GM18498 (cell line): ENCODE measurements around the gene RPS6KA2.
"Not testable (repeated sequence)": the region's sequence is repeated elsewhere in the genome, so short reads cannot be mapped to it uniquely, and the experiment has no call there.

Experiments
- ATAC-seq: cut with Tn5 transposase; IDR thresholded peaks from one replicate; pipeline ENCODE4 v1.9.1; 2021; ENCODE audit warnings: mild to moderate bottlenecking, moderate library complexity; ENCODE audit not compliant: unreplicated experiment

The RPS6KA2 gene

GRCh38 chr6:166636191-166636933 lies 9.3 kb upstream of the RPS6KA2 start:
- ATAC-seq, result no peak

DNA sequence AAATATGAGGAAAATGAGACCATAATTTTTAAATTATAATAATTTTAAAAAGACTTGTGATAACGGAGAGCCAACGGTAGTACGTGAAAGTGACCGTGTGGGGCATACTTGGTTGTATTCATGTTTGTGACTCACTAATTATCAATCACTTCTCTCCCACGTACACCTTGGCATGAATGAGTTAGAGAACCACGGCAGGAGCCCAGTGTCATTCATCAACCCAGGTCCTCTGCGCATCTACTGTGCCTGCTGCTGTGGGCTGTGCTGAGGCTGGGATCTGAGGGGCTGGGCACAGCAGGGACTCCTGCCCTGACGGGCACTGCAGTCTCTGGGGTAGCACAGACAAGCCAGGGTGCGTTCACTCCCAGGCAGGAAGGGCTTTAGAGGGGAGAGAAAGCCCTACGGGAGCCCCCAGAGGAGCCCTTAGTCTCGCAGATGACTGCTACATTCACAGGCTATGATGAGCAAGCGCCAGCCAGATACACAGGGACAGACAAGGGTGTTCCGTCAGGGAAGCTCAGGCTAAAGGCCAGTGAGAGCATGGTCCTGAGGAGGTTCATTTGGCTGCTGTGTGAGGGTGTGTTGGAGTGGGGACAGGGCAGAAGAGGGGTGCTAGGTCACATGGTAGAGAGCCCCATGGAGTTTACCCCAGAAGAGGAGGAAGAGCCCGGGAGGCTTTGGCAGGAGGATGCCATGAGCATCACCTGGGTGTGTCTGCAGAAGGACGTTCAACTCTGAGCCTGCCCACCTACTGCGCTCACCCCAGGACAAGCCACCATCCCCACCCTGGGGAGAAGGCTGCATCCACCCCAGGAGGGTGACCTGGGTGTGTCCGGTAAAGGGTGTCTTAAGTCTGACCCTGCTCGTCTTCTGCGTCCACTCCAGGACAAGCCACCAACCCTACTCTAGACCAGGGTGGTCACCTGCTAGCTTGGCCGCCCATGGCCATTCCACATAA lies 8.2 kb upstream of the RPS6KA2 start:
- no peak for ATAC-seq

DNA sequence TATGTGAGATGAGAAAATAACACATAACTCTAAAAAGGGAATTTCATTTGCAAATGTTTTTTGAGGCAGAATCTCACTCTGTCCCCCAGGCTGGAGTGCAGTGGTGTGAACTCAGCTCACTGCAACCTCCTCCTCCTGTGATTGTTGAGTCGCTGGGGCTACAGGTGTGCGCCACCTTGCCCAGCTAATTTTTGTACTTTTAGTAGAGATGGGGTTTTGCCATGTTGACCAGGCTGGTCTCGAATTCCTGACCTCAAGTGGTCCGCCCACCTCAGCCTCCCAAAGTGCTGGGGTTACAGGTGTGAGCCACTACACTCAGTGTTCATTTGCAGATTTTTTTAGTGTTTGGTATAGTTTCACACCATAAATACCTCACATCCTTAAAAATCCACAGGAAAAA lies 7.5 kb upstream of the RPS6KA2 start:
- ATAC-seq, result not testable (repeated sequence)

- ATAC-seq, result no peak
Observed at GRCh38 chr6:166633732-166634535, 6.9 kb upstream of the RPS6KA2 start.

DNA sequence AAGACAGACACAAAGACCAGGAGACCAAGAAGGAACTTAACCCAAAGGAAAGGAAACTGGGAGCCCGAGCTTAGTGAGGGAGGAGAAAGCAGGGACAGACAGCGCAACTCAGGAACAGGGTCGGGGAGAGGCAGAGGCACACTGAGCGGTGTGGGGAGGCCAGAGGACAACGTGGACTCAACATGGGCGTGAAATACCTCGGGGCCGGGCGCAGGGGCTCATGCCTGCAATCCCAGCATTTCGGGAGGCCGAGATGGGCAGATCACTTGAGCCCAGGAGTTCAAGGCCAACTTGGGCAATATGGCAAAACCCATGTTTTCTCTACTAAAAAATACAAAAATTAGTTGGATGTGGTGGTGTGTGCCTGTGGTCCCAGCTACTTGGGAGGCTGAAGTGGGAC lies 5.7 kb upstream of the RPS6KA2 start:
- no peak for ATAC-seq

- ATAC-seq, result no peak
Observed at GRCh38 chr6:166630462-166630861, 3.4 kb upstream of the RPS6KA2 start.

DNA sequence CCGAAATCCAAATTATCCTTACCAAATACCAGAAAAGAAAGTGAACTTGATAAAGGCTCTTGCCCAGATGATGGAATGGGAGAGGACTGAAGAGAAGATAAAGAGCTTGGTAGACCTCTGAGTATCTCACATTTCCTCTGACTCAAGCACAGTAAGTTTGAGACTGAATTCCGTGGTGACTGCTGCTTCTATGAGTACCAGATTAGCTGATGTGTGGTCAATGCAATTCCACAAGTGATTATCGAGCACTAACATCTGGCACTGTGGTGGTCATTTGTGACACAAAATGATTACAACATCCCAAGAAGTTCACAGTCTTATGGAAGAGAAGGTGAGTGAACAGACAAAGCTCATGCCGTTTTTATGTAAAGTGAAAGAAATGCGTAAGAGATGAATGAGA lies 2.6 kb upstream of the RPS6KA2 start:
- ATAC-seq, result no peak

DNA sequence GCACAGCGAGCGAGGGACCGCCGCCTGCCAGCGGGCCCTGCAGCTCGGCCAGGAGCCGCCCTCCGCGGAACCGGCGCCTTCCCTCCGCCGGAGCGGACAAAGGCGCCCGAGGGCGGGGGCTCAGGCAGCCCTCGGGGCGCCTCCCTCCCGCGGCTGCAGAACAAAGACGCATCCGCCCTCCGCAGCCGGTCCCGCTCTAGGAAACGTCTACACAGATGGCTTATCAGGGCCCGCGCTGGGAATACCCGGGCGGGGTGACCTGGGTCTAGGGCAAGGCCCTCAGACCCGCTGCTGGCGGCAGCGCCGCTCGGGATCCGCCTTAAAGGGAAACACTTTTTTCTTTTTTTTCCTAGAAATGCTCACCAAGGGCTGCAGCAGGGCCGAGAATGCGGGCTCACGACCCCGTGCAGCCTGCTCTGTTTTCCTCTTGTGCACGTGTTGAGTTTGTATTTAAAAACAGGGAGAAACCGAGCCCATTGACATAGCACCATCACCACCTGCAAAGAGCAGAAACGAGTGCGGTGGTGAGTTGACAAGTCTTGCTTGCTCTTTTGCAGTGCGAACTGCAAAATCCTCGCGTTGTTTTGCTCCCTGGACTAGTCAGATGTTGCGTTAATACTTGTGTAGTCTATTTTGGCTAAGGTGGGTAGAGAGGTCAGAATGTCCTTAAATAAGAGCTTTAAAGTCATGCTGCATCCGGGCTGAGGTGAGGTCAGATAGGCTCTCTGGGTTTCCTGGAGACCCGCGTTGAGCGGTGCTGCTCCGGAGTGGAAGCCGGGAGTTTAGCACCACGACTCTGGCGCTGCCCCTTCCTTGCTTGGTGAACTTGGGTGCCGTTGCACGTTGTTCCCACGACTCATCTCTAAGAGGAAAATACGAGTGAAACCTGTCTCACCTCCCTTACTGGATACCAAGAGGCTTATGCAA lies 1.1 kb upstream of the RPS6KA2 start:
- peak; percentile 27 for ATAC-seq

DNA sequence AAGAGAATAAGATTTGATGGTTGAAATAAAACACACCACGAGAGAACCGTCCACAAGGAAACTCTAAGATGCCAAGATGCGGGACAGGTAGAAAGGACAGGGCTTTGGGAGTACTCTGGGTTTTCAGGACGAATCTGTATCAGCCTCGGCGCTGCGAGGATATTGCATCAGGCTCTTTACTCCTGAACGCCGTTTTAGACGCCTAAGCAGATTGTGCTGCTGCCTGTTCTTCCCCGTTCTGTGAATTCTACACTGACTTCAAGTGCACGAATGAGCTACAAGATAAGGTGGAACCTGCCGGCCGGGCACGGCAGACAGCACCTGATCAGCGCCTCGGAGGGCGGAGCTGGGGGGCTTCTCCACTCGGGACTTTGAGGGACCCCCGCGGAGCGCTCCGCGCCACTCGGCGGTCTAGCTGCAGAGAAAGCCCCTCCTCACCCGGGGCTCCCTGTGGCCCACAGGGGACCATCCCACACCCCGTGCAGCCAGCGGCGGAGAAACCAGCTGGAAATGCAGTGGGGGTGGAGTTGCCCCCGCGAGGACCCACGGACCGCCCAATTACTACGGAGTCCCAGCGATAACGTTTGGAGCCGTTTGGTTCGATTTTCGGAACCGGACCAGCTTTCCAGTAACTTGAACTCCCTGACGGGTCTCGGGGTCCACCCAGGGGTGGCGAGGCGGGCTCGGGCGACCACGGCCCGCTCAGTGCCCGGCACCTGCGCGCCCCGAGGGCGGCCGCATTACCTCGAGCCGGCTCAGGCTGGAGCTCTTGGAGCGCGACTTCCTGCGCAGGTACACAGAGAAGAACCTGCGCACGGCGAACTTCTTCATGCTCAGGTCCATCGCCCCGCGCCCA lies 646 bp downstream of the RPS6KA2 start:
- peak; percentile 4 for ATAC-seq

GRCh38 chr6:166625356-166625755 lies 1.7 kb downstream of the RPS6KA2 start:
- ATAC-seq, result no peak

DNA sequence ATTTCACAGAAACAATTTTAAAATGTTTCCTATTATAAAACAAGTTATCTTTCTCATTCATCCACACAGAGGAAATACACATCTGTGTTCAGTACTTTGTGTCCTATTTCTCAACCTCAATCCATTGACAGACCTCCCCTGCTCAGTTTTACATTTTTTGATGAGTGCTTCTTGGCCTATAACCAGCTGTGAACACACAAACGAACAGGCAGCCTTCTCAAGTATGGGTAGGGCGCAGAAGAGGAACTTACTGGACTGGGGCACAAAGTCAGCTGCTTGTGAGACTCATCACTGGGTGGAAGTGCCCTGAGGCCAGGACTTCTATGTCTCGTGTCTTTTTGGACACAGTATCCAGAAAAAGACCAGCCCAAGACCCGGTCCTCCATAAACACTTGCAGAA lies 2.8 kb downstream of the RPS6KA2 start:
- no peak for ATAC-seq

- no peak for ATAC-seq
Observed at GRCh38 chr6:166623318-166623717, 3.7 kb downstream of the RPS6KA2 start.

- no peak for ATAC-seq
Observed at GRCh38 chr6:166621114-166621540, 5.9 kb downstream of the RPS6KA2 start.

GRCh38 chr6:166620478-166621113 lies 6.5 kb downstream of the RPS6KA2 start:
- ATAC-seq, result no peak

DNA sequence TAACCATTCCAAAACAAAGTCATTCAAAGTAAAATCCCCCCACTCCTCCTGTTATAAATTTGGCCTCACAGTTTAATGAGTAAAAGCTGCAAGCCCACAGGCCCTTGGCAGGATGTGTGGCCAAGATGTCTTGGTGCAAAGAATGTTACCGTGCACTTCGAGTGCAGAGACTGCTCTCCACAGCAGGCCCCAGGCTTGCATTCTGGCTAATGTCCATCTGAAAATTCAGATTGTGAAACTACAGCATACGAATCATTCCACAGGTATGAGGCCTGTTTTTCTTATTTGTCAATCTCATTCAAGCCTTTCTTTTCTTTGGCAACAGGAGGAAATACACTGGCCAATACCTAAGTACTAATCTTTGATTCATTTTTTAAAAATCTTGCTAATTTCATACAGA lies 7.1 kb downstream of the RPS6KA2 start:
- no peak for ATAC-seq

DNA sequence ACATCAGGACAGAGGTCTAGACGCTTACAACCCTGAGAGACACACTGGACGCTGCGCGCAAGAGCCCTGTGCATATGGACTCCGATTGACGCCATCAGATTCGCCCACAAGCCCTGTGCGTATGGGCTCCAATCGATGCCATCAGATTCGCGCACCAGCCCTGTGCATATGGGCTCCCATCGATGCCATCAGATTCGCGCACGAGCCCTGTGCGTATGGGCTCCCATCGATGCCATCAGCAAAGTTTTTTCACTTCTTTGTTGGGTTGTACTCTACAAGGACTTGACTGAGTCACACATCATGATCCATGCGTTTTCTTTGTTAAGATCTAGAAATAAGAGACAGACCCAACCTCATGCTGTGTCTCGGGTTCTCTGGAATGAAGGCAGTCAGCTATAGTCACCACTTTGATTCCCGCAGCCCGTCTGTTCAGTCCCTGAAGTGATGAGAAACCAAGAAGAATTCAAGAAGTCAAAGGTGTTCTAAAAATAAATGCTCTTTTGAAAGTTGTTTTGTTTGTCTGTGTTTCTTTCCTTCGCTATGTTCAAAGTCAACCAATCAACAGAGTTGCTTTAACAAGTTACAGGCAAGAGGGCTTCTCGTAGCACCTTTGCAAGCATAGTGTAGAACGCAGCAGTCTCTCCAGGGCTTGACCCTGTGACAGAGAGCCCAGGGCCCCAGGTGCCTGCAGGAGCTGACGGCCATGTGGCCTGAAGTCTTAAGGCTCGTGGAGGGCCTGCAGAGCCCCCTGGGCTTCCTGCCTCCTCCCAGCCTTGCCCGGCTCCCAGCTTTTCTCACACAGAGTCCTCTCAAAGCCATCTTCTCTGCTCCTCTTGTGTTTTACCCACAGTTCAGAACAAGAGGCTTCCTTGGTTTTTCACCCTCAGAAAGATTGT lies 7.9 kb downstream of the RPS6KA2 start:
- no peak for ATAC-seq

DNA sequence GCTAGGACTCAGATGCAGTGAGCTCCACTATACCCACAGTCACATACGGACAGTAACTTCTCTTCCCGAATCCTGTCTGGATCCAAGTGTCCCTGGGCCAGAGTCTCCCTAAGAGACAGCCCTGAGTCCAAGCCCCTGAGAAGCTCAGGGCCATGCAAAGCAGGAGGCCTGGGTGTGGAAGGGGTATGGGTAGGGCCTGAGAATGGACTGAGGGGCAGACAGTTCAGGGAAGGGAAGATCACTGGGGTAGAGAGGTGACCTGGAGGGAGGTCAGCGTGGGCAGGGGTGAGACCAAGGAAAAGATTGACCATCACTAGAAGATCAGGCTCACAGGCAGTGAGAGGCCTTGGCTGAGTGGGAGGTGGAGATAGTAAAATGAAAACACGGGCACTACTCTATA lies 8.8 kb downstream of the RPS6KA2 start:
- no peak for ATAC-seq

GRCh38 chr6:166617359-166617758 lies 9.7 kb downstream of the RPS6KA2 start:
- no peak for ATAC-seq
